Keratinocyte (primary cell): ENCODE data around the gene CNKSR2.

Source experiments
- EZH2 ChIP-seq: IDR thresholded peaks from one replicate; pipeline ENCODE4 v1.6.1; 2012; ENCODE audit warnings: inconsistent platforms, mild to moderate bottlenecking, low read length, moderate library complexity
- TF ChIP-seq, protein P1 (sequence below), 3 experiments: IDR thresholded peaks in 1 of 3; conservative IDR thresholded peaks in 1 of 3; optimal IDR thresholded peaks in 1 of 3; 2 replicates in 2 of 3; 3 replicates in 1 of 3; pipeline versions ENCODE3 to v1.5.1; 2011; ENCODE audit warnings: low read length in 3 of 3, mild to moderate bottlenecking in 3 of 3, moderate library complexity in 2 of 3, control low read depth in 1 of 3, inconsistent platforms in 1 of 3; ENCODE audit not compliant: insufficient read depth in 2 of 3; ENCODE audit errors: extremely low read depth in 1 of 3

DNA sequence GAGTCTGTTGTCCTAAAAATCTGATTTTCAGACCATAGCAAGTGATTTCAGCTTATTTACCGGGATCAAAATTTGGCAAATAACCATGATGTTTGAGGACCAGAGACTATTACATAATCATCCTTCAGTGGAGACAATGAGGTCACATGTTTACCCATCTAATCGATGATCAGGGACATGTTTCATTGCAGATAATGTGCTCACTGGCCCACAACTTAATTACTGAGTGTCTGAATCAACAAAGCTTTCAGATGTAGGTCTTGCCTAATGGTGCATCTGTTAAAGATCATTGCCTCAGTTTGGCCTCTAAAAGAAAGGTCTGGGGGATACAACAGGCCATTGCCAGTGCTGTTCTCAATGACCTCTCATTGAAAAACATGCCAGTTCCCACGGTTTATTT lies 326.7 kb downstream of the CNKSR2 start:
- TF ChIP-seq, protein P1, sequence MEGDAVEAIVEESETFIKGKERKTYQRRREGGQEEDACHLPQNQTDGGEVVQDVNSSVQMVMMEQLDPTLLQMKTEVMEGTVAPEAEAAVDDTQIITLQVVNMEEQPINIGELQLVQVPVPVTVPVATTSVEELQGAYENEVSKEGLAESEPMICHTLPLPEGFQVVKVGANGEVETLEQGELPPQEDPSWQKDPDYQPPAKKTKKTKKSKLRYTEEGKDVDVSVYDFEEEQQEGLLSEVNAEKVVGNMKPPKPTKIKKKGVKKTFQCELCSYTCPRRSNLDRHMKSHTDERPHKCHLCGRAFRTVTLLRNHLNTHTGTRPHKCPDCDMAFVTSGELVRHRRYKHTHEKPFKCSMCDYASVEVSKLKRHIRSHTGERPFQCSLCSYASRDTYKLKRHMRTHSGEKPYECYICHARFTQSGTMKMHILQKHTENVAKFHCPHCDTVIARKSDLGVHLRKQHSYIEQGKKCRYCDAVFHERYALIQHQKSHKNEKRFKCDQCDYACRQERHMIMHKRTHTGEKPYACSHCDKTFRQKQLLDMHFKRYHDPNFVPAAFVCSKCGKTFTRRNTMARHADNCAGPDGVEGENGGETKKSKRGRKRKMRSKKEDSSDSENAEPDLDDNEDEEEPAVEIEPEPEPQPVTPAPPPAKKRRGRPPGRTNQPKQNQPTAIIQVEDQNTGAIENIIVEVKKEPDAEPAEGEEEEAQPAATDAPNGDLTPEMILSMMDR (optimal IDR thresholded peaks at IDR 0.05 in 1 of 3, IDR thresholded peaks at IDR 0.05 in 1 of 3, conservative IDR thresholded peaks at IDR 0.05 in 1 of 3; ENCODE audit: extremely low read depth in 1 of 3, insufficient read depth in 2 of 3, low read length in 3 of 3): no peak
- TF ChIP-seq EZH2: no peak
